ENCODE results near the gene LHPP.

GRCh38 chr10:124607693-124608092, 146.1 kb downstream of the LHPP start:
- no peak for TF ChIP-seq CTCF (IDR thresholded peaks at IDR 0.05 in 8 of 11, conservative IDR thresholded peaks at IDR 0.05 in 3 of 11)
- TF ChIP-seq POLR2AphosphoS5 (IDR thresholded peaks at IDR 0.05): peak in 1 of 3 donors; percentile 29
- TF ChIP-seq POLR2A (IDR thresholded peaks at IDR 0.05): no peak

Measured in spleen (tissue), 7 donors.